K562 (cell line): Measurements from ENCODE around the gene MYOM1. TPM values are rescaled to one million over a fixed set of nuclear protein-coding genes. Genes with fewer than 3 reads are reported as not detected.
A peak's percentile ranks its signal among the peaks of the same experiment; 100 is the strongest.

Experiments used
- FIP1L1 ChIP-seq: fragments of 200-400 bp; formaldehyde crosslinking; IDR thresholded peaks from 2 replicates; pipeline ENCODE4 v1.6.1; 2018; ENCODE audit warnings: mild to moderate bottlenecking, low read depth, low read length; ENCODE audit not compliant: poor library complexity, severe bottlenecking
- FOXP1 ChIP-seq: sonication (generic); formaldehyde crosslinking; IDR thresholded peaks from 2 replicates; pipeline ENCODE4 v1.8.0; 2022; ENCODE audit warnings: mild to moderate bottlenecking, missing genetic modification reagents
- HSF4 ChIP-seq: fragments of 250-450 bp; sonication (Bioruptor Pico); IDR thresholded peaks from 2 replicates; pipeline ENCODE4 v2.1.2; 2022; ENCODE audit warnings: mild to moderate bottlenecking, moderate library complexity, borderline replicate concordance
- KLF10 ChIP-seq: fragments of 250-450 bp; sonication (Bioruptor Pico); IDR thresholded peaks from 2 replicates; pipeline ENCODE4 v1.6.1; 2021; ENCODE audit warnings: matching md5 sums
- PCBP1 ChIP-seq: fragments of 200-400 bp; formaldehyde crosslinking; IDR thresholded peaks from 2 replicates; pipeline ENCODE4 v1.6.1; 2018; ENCODE audit warnings: mild to moderate bottlenecking, low read depth, low read length; ENCODE audit not compliant: poor library complexity, severe bottlenecking
- SMAD2 ChIP-seq: fragments of 150-350 bp; IDR thresholded peaks from 2 replicates; pipeline ENCODE4 v1.6.1; 2014; ENCODE audit warnings: low read depth, mild to moderate bottlenecking, low read length
- SMAD4 ChIP-seq: fragments of 250-450 bp; sonication (Bioruptor Pico); conservative IDR thresholded peaks from 2 replicates; pipeline ENCODE4 v1.8.0; 2021; ENCODE audit warnings: inconsistent platforms, mild to moderate bottlenecking, moderate library complexity
- SMARCA4 ChIP-seq: fragments of 450-650 bp; IDR thresholded peaks from 2 replicates; pipeline ENCODE4 v1.6.1; 2016
- SOX6 ChIP-seq: fragments of 450-650 bp; IDR thresholded peaks from 2 replicates; pipeline ENCODE4 v1.6.1; 2014; ENCODE audit warnings: mild to moderate bottlenecking
- STAG1 ChIP-seq: sonication (generic); formaldehyde crosslinking; IDR thresholded peaks from 2 replicates; pipeline ENCODE4 v1.5.0; 2020; ENCODE audit warnings: missing genetic modification reagents, borderline replicate concordance
- ZC3H8 ChIP-seq: fragments of 450-650 bp; IDR thresholded peaks from 2 replicates; pipeline ENCODE4 v1.6.1; 2017
- ZNF282 ChIP-seq: sonication (generic); formaldehyde crosslinking; IDR thresholded peaks from 2 replicates; pipeline ENCODE4 v1.8.1; 2023; ENCODE audit warnings: missing genetic modification reagents
- polyA plus RNA-seq, 8 experiments: library from polyadenylated mRNA; depleted of rRNA in 4 of 8; stranded (reverse) in 5 of 8; unstranded in 3 of 8; fragments of >200 nt; fragmentation: Nextera tagmentation in 2 of 8; fragmentation: Illumina TruSeq in 1 of 8; extraction: Ambion mirVana in 2 of 8; extraction: Trizol in 1 of 8; gene quantifications; 2 replicates each; pipeline versions ENCODE4 v1.2.1 to v1.2.3, GENCODE V29; 2011 to 2014; ENCODE audit warnings: inconsistent platforms in 1 of 8, missing spikeins in 1 of 8
- total RNA-seq, 7 experiments: library from RNA; depleted of rRNA in 6 of 7; stranded (reverse); fragments of >200 nt in 6 of 7; fragmentation: Illumina TruSeq in 2 of 7; extraction: Trizol in 2 of 7; gene quantifications; 2 replicates each; pipeline versions ENCODE4 v1.2.1 to v1.2.3, GENCODE V29; 2011 to 2021; ENCODE audit warnings: low replicate concordance in 1 of 7
- TF ChIP-seq, protein P1 (sequence below): fragments of 250-450 bp; sonication (Bioruptor Pico); IDR thresholded peaks from 2 replicates; pipeline ENCODE4 v1.4.0; 2020
- TF ChIP-seq, protein P2 (sequence below): fragments of 450-650 bp; formaldehyde crosslinking; IDR thresholded peaks from 2 replicates; pipeline ENCODE4 v1.4.0; 2022; ENCODE audit warnings: missing genetic modification characterization
- TF ChIP-seq, protein P3 (sequence below), 2 experiments: fragments of 450-650 bp in 1 of 2; sonication (generic) in 1 of 2; formaldehyde crosslinking; conservative IDR thresholded peaks; 2 replicates each; pipeline versions ENCODE4 v1.4.0 to v1.8.1; 2020 to 2022; ENCODE audit warnings: mild to moderate bottlenecking in 1 of 2, missing genetic modification reagents in 1 of 2
- TF ChIP-seq, protein P4 (sequence below), 3 experiments: IDR thresholded peaks in 2 of 3; conservative IDR thresholded peaks in 1 of 3; 2 replicates each; pipeline ENCODE4 v1.5.1; 2011 to 2012; ENCODE audit warnings: low read length in 3 of 3, mild to moderate bottlenecking in 3 of 3, control low read depth in 2 of 3, improper control_type of control experiment in 1 of 3, inconsistent platforms in 1 of 3, low read depth in 1 of 3, mixed read lengths in 1 of 3, moderate library complexity in 1 of 3; ENCODE audit not compliant: insufficient read depth in 2 of 3

Gene MYOM1
- total and polyA plus RNA-seq, 9 of the 15 experiments (the other 6 are each of a cell fraction or from before 2014, with no cell fraction given): 0.01 to 0.62 (median 0.25) TPM

DNA sequence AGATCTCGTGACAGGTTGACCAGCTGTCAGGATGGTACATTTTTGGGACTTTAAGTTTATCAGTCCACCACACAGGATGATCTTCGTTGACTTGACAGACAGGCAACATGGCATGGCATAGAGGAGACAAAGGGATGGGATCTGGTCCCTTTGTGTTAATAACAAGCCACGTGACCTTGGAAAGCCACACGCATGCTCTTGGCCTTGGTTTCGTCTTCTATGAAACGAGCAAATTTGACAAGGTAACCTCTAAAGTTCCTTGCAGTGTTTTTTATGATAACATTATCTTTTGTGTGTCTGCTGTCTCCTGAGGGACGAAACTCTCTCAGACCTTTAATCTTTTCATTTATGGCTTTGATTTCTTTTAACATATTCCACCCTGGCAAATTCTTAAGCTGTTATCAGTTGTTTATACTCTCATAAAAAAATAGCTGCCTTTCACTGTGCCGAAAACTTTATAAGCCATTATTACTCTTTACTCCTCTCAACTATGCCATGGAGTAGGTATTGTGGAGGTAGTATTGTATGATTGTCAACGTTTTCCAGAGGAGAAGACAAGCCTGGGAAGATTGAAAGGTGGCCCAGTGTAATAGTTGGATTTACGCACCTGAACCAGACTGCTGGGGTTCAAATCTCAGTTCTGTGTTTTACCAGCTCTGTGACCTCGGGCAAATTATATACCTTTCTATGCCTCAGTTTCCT is 81.3 kb downstream of the MYOM1 start (continued):
- TF ChIP-seq, protein P1, sequence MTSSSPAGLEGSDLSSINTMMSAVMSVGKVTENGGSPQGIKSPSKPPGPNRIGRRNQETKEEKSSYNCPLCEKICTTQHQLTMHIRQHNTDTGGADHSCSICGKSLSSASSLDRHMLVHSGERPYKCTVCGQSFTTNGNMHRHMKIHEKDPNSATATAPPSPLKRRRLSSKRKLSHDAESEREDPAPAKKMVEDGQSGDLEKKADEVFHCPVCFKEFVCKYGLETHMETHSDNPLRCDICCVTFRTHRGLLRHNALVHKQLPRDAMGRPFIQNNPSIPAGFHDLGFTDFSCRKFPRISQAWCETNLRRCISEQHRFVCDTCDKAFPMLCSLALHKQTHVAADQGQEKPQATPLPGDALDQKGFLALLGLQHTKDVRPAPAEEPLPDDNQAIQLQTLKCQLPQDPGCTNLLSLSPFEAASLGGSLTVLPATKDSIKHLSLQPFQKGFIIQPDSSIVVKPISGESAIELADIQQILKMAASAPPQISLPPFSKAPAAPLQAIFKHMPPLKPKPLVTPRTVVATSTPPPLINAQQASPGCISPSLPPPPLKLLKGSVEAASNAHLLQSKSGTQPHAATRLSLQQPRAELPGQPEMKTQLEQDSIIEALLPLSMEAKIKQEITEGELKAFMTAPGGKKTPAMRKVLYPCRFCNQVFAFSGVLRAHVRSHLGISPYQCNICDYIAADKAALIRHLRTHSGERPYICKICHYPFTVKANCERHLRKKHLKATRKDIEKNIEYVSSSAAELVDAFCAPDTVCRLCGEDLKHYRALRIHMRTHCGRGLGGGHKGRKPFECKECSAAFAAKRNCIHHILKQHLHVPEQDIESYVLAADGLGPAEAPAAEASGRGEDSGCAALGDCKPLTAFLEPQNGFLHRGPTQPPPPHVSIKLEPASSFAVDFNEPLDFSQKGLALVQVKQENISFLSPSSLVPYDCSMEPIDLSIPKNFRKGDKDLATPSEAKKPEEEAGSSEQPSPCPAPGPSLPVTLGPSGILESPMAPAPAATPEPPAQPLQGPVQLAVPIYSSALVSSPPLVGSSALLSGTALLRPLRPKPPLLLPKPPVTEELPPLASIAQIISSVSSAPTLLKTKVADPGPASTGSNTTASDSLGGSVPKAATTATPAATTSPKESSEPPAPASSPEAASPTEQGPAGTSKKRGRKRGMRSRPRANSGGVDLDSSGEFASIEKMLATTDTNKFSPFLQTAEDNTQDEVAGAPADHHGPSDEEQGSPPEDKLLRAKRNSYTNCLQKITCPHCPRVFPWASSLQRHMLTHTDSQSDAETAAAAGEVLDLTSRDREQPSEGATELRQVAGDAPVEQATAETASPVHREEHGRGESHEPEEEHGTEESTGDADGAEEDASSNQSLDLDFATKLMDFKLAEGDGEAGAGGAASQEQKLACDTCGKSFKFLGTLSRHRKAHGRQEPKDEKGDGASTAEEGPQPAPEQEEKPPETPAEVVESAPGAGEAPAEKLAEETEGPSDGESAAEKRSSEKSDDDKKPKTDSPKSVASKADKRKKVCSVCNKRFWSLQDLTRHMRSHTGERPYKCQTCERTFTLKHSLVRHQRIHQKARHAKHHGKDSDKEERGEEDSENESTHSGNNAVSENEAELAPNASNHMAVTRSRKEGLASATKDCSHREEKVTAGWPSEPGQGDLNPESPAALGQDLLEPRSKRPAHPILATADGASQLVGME (CRISPR knock-in tag): no peak
- TF ChIP-seq, protein P2, sequence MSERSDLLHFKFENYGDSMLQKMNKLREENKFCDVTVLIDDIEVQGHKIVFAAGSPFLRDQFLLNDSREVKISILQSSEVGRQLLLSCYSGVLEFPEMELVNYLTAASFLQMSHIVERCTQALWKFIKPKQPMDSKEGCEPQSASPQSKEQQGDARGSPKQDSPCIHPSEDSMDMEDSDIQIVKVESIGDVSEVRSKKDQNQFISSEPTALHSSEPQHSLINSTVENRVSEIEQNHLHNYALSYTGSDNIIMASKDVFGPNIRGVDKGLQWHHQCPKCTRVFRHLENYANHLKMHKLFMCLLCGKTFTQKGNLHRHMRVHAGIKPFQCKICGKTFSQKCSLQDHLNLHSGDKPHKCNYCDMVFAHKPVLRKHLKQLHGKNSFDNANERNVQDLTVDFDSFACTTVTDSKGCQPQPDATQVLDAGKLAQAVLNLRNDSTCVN (CRISPR knock-in tag): no peak
- TF ChIP-seq, protein P3, sequence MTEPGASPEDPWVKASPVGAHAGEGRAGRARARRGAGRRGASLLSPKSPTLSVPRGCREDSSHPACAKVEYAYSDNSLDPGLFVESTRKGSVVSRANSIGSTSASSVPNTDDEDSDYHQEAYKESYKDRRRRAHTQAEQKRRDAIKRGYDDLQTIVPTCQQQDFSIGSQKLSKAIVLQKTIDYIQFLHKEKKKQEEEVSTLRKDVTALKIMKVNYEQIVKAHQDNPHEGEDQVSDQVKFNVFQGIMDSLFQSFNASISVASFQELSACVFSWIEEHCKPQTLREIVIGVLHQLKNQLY (CRISPR knock-in tag; conservative IDR thresholded peaks at IDR 0.05): no peak
- TF ChIP-seq FIP1L1: no peak
- TF ChIP-seq SOX6: peak; percentile 45; the same call in 1 of the 2 replicates
- no peak for TF ChIP-seq STAG1 (CRISPR knock-in tag)
- no peak for TF ChIP-seq ZNF282 (CRISPR knock-in tag)
- no peak for TF ChIP-seq PCBP1
- TF ChIP-seq KLF10 (CRISPR knock-in tag): no peak
- TF ChIP-seq HSF4 (CRISPR knock-in tag): no peak
- TF ChIP-seq, protein P4, sequence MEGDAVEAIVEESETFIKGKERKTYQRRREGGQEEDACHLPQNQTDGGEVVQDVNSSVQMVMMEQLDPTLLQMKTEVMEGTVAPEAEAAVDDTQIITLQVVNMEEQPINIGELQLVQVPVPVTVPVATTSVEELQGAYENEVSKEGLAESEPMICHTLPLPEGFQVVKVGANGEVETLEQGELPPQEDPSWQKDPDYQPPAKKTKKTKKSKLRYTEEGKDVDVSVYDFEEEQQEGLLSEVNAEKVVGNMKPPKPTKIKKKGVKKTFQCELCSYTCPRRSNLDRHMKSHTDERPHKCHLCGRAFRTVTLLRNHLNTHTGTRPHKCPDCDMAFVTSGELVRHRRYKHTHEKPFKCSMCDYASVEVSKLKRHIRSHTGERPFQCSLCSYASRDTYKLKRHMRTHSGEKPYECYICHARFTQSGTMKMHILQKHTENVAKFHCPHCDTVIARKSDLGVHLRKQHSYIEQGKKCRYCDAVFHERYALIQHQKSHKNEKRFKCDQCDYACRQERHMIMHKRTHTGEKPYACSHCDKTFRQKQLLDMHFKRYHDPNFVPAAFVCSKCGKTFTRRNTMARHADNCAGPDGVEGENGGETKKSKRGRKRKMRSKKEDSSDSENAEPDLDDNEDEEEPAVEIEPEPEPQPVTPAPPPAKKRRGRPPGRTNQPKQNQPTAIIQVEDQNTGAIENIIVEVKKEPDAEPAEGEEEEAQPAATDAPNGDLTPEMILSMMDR (IDR thresholded peaks at IDR 0.05 in 2 of 3, conservative IDR thresholded peaks at IDR 0.05 in 1 of 3; ENCODE audit: insufficient read depth in 2 of 3, low read depth in 1 of 3, low read length in 3 of 3): no peak
- no peak for TF ChIP-seq ZC3H8
- TF ChIP-seq SMARCA4: no peak
- no peak for TF ChIP-seq SMAD2
- no peak for TF ChIP-seq FOXP1 (CRISPR knock-in tag)
- TF ChIP-seq SMAD4: no peak
